GM12878 (cell line): ENCODE results near the gene LGALSL. TPM values are rescaled to one million over a fixed set of nuclear protein-coding genes. Genes with fewer than 3 reads are reported as not detected.

Experiments used
- ATAC-seq: fragments of 200-7000 bp; cut with Tn5 transposase; 3 replicates; pipeline ENCODE4 v1.9.1; 2020; ENCODE audit warnings: mild to moderate bottlenecking, moderate library complexity
- BruUV-seq: library from RNA; stranded (reverse); fragments of 400-500 nt; replicated peaks from 2 replicates; lab custom pipeline; 2021; lab: Mats Ljungman, UMichigan
- CTCF ChIA-PET: fragments of 300-600 bp; sonication (Branson Sonifier 250); formaldehyde crosslinking; extraction: SDS; loops from one replicate; lab custom pipeline; 2021; ENCODE audit warnings: inconsistent platforms; lab: Yijun Ruan, JAX
- POLR2A ChIA-PET: fragments of 350-600 bp; formaldehyde crosslinking; extraction: SDS; loops from one replicate; lab custom pipeline; 2021; ENCODE audit warnings: inconsistent platforms; lab: Charles Lee
- RAD21 ChIA-PET: fragments of 300-600 bp; sonication (Branson Sonifier 250); formaldehyde crosslinking; loops from one replicate; lab custom pipeline; 2023; ENCODE audit warnings: antibody characterized with exemption; ENCODE audit not compliant: unreplicated experiment; lab: Charles Lee
- SMC1A ChIA-PET: fragments of 300-600 bp; sonication (Branson Sonifier 250); formaldehyde crosslinking; loops from one replicate; lab custom pipeline; 2023; ENCODE audit not compliant: unreplicated experiment, uncharacterized antibody; lab: Charles Lee
- DNase-seq: peaks from one replicate; pipeline ENCODE4 v3.0.0-alpha.2; 2011; ENCODE audit warnings: low read depth, low spot score
- FAIRE-seq: peaks from 3 replicates; lab custom pipeline; 2011; peaks lifted over from hg19 to GRCh38; lab: Jason Lieb, UNC
- H2AFZ ChIP-seq: 2 replicates; pipeline ENCODE4 v1.6.0; 2011; ENCODE audit warnings: low read depth, low read length, control low read depth; ENCODE audit not compliant: control insufficient read depth
- H3K27ac ChIP-seq: 2 replicates; pipeline ENCODE4 v1.5.1; 2011; ENCODE audit warnings: control low read depth; ENCODE audit not compliant: control insufficient read depth, insufficient read depth
- H3K27me3 ChIP-seq, 2 experiments: replicated peaks in 1 of 2; 2 replicates each; pipeline versions ENCODE4 v1.6.0 to v1.6.1; 2011; ENCODE audit warnings: low read length in 1 of 2; ENCODE audit not compliant: control insufficient read depth in 2 of 2, insufficient read depth in 2 of 2
- H3K36me3 ChIP-seq, 2 experiments: 2 replicates each; pipeline ENCODE4 v1.5.1; 2011; ENCODE audit warnings: low read length in 1 of 2; ENCODE audit not compliant: control insufficient read depth in 2 of 2, insufficient read depth in 2 of 2
- H3K4me1 ChIP-seq: 2 replicates; pipeline ENCODE4 v1.6.1; 2011; ENCODE audit warnings: mild to moderate bottlenecking, low read length, moderate library complexity, mixed read lengths; ENCODE audit not compliant: control insufficient read depth, insufficient read depth
- H3K4me2 ChIP-seq: 2 replicates; pipeline ENCODE4 v1.6.0; 2011; ENCODE audit warnings: control low read depth; ENCODE audit not compliant: control insufficient read depth, insufficient read depth
- H3K4me3 ChIP-seq: fragments of 200-600 bp; sonication (generic); 2 replicates; pipeline ENCODE4 v1.5.1; 2016
- H3K79me2 ChIP-seq: 2 replicates; pipeline ENCODE4 v1.6.0; 2011; ENCODE audit warnings: low read length; ENCODE audit not compliant: control insufficient read depth, insufficient read depth
- H3K9ac ChIP-seq: 2 replicates; pipeline ENCODE4 v1.8.0; 2011; ENCODE audit warnings: low read length, control low read depth, mixed read lengths; ENCODE audit not compliant: control insufficient read depth, insufficient read depth
- H3K9me3 ChIP-seq: replicated peaks from 3 replicates; pipeline ENCODE4 v1.5.1; 2011; ENCODE audit warnings: mild to moderate bottlenecking, low read length; ENCODE audit not compliant: control insufficient read depth, insufficient read depth
- H4K20me1 ChIP-seq: 2 replicates; pipeline ENCODE4 v1.6.0; 2011; ENCODE audit not compliant: control insufficient read depth, insufficient read depth
- CHD4 ChIP-seq: fragments of 200-600 bp; sonication (generic); IDR thresholded peaks from 2 replicates; pipeline ENCODE4 v1.6.1; 2016; ENCODE audit warnings: mild to moderate bottlenecking
- DPF2 ChIP-seq: fragments of 450-650 bp; IDR thresholded peaks from 2 replicates; pipeline ENCODE4 v1.6.1; 2017; ENCODE audit warnings: mild to moderate bottlenecking
- FOXK2 ChIP-seq: fragments of 450-650 bp; IDR thresholded peaks from 2 replicates; pipeline ENCODE4 v1.6.1; 2017; ENCODE audit warnings: mild to moderate bottlenecking, moderate library complexity
- IKZF1 ChIP-seq: fragments of 450-650 bp; conservative IDR thresholded peaks from 2 replicates; pipeline ENCODE4 v1.6.1; 2017; ENCODE audit warnings: antibody characterized with exemption, mild to moderate bottlenecking
- KLF5 ChIP-seq: fragments of 450-650 bp; IDR thresholded peaks from 2 replicates; pipeline ENCODE4 v1.6.1; 2014; ENCODE audit warnings: mild to moderate bottlenecking; ENCODE audit not compliant: partially characterized antibody
- MTA2 ChIP-seq: fragments of 450-650 bp; IDR thresholded peaks from 2 replicates; pipeline ENCODE4 v1.6.1; 2016; ENCODE audit warnings: low read depth, mild to moderate bottlenecking, moderate library complexity
- NR2F1 ChIP-seq: fragments of 450-650 bp; conservative IDR thresholded peaks from 2 replicates; pipeline ENCODE4 v1.6.1; 2017; ENCODE audit warnings: mild to moderate bottlenecking
- SIN3A ChIP-seq: IDR thresholded peaks from 2 replicates; pipeline ENCODE4 v1.6.1; 2012; ENCODE audit warnings: low read depth, low read length, improper control_type of control experiment
- SMAD1 ChIP-seq: fragments of 450-650 bp; IDR thresholded peaks from 2 replicates; pipeline ENCODE4 v1.6.1; 2018; ENCODE audit warnings: mild to moderate bottlenecking, low read depth; ENCODE audit not compliant: partially characterized antibody
- SREBF2 ChIP-seq: IDR thresholded peaks from 2 replicates; pipeline ENCODE4 v1.6.1; 2012; ENCODE audit warnings: mild to moderate bottlenecking, low read length
- SRF ChIP-seq, 2 experiments: IDR thresholded peaks; 2 replicates each; pipeline ENCODE4 v1.6.1; 2011; ENCODE audit warnings: low read depth in 2 of 2, low read length in 2 of 2, mild to moderate bottlenecking in 1 of 2, moderate library complexity in 1 of 2
- STAT1 ChIP-seq: fragments of 450-650 bp; conservative IDR thresholded peaks from 2 replicates; pipeline ENCODE4 v1.6.1; 2014; ENCODE audit warnings: antibody characterized with exemption, mild to moderate bottlenecking
- SUPT20H ChIP-seq: IDR thresholded peaks from 2 replicates; pipeline ENCODE4 v1.6.1; 2011; ENCODE audit warnings: low read depth, mild to moderate bottlenecking, low read length, moderate library complexity, borderline replicate concordance; ENCODE audit not compliant: control insufficient read depth
- SUZ12 ChIP-seq: fragments of 200-600 bp; sonication (generic); IDR thresholded peaks from one replicate; pipeline ENCODE4 v1.6.1; 2018; ENCODE audit warnings: antibody characterized with exemption, mild to moderate bottlenecking; ENCODE audit not compliant: unreplicated experiment
- TARDBP ChIP-seq: IDR thresholded peaks from 2 replicates; pipeline ENCODE4 v1.6.1; 2016; ENCODE audit warnings: borderline replicate concordance
- WGBS: methylation state at CpG from one replicate; pipeline ENCODE4 v1.1.6; 2016; ENCODE audit warnings: low lambda C conversion rate; ENCODE audit not compliant: insufficient replicate concordance, insufficient coverage; ENCODE audit errors: missing lambda C conversion rate; 5-methylcytosine and 5-hydroxymethylcytosine counted together
- in situ Hi-C: fragments of 300-500 bp; cut with MboI; formaldehyde crosslinking; loops from 9 replicates; pipeline ENCODE4 v1.14.3; 2018; ENCODE audit warnings: mixed read lengths
- intact Hi-C: fragments of 100-400 bp; cut with micrococcal nuclease; formaldehyde crosslinking; loops from one replicate; pipeline ENCODE4 v1.14.2; 2022; ENCODE audit not compliant: unreplicated experiment
- polyA plus RNA-seq, 11 experiments: library from polyadenylated mRNA; depleted of rRNA in 4 of 11; unstranded in 6 of 11; stranded (reverse) in 5 of 11; fragments of >200 nt; fragmentation: Nextera tagmentation in 4 of 11; fragmentation: Illumina TruSeq in 1 of 11; extraction: Ambion mirVana in 4 of 11; extraction: Trizol in 1 of 11; gene quantifications; 1 replicate in 1 of 11; 2 replicates in 10 of 11; pipeline versions ENCODE4 v1.2.1 to v1.2.3, GENCODE V29; 2011 to 2016; ENCODE audit warnings: inconsistent platforms in 2 of 11, missing spikeins in 2 of 11, low read depth in 1 of 11
- total RNA-seq, 4 experiments: library from RNA; depleted of rRNA in 3 of 4; stranded (reverse); fragments of >200 nt in 3 of 4; fragmentation: Illumina TruSeq in 1 of 4; extraction: Trizol in 1 of 4; gene quantifications; 2 replicates each; pipeline versions ENCODE4 v1.2.1 to v1.2.3, GENCODE V29; 2013 to 2021
- TF ChIP-seq, protein P1 (sequence below): fragments of 450-650 bp; IDR thresholded peaks from 2 replicates; pipeline ENCODE4 v1.6.1; 2017; ENCODE audit warnings: borderline replicate concordance
- TF ChIP-seq, protein P2 (sequence below): fragments of 450-650 bp; IDR thresholded peaks from 2 replicates; pipeline ENCODE4 v1.6.1; 2017; ENCODE audit warnings: mild to moderate bottlenecking, moderate library complexity

The LGALSL gene
- total and polyA plus RNA-seq, 10 of the 15 experiments (the other 5 are each of a cell fraction or from before 2014, with no cell fraction given), result 3.3 to 9.1 (median 4.9) TPM

DNA sequence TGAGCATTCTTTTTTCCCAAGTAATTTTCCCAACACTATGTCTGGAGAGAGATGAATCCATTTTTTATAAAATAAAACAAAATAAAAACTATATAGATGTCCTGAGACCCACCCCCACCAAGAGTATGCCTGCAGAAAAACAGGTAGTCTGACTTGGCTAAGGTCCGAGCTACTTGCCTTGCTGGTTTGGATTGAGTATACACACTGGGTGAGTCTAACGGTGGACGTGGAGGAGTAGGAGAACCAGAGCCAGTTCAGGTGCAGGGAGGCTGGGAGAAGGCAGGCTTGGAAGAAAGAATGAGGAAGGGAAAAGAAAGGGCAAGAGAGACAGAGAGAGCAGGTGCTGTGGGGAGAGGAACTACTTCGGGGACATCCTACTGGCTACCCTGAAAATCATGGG, 48.9 kb downstream of the LGALSL start:
- SMC1A ChIA-PET, result interaction anchor here (1.3 to 1.4 kb wide), 2 partner anchors 92 to 115 kb away, joined by 3 read pairs; no protein-coding TSS in a partner anchor
- H3K9me3 ChIP-seq, result no peaks in the 10 kb centered on the region
- no peaks in the 10 kb centered on the region for H3K79me2 ChIP-seq
- H3K9ac ChIP-seq, result no peak overlapping the region
- RAD21 ChIA-PET, result no interaction called here
- no peak for ATAC-seq
- H3K27ac ChIP-seq, result no peak overlapping the region
- H3K4me3 ChIP-seq, result no peak overlapping the region
- H3K4me1 ChIP-seq, result no peaks in the 10 kb centered on the region
- peaks cover 0 to 3% of the 10 kb centered on the region in 2 experiments for H3K27me3 ChIP-seq
- in situ Hi-C loops, result no loop called here
- intact Hi-C loops, result no loop called here
- no peaks in the 10 kb centered on the region for H4K20me1 ChIP-seq
- no peak for DNase-seq
- no peak overlapping the region for H2AFZ ChIP-seq
- H3K4me2 ChIP-seq, result no peak overlapping the region
- POLR2A ChIA-PET, result no interaction called here
- TF ChIP-seq, protein P1, sequence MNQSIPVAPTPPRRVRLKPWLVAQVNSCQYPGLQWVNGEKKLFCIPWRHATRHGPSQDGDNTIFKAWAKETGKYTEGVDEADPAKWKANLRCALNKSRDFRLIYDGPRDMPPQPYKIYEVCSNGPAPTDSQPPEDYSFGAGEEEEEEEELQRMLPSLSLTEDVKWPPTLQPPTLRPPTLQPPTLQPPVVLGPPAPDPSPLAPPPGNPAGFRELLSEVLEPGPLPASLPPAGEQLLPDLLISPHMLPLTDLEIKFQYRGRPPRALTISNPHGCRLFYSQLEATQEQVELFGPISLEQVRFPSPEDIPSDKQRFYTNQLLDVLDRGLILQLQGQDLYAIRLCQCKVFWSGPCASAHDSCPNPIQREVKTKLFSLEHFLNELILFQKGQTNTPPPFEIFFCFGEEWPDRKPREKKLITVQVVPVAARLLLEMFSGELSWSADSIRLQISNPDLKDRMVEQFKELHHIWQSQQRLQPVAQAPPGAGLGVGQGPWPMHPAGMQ, result no peak
- no peak for TF ChIP-seq STAT1
- no peak for TF ChIP-seq SRF (IDR thresholded peaks at IDR 0.05; ENCODE audit: low read depth in 2 of 2, low read length in 2 of 2)
- TF ChIP-seq KLF5, result no peak
- no peak for TF ChIP-seq SREBF2
- no peak for TF ChIP-seq FOXK2
- no peak for TF ChIP-seq SMAD1
- TF ChIP-seq TARDBP, result no peak
- TF ChIP-seq, protein P2, sequence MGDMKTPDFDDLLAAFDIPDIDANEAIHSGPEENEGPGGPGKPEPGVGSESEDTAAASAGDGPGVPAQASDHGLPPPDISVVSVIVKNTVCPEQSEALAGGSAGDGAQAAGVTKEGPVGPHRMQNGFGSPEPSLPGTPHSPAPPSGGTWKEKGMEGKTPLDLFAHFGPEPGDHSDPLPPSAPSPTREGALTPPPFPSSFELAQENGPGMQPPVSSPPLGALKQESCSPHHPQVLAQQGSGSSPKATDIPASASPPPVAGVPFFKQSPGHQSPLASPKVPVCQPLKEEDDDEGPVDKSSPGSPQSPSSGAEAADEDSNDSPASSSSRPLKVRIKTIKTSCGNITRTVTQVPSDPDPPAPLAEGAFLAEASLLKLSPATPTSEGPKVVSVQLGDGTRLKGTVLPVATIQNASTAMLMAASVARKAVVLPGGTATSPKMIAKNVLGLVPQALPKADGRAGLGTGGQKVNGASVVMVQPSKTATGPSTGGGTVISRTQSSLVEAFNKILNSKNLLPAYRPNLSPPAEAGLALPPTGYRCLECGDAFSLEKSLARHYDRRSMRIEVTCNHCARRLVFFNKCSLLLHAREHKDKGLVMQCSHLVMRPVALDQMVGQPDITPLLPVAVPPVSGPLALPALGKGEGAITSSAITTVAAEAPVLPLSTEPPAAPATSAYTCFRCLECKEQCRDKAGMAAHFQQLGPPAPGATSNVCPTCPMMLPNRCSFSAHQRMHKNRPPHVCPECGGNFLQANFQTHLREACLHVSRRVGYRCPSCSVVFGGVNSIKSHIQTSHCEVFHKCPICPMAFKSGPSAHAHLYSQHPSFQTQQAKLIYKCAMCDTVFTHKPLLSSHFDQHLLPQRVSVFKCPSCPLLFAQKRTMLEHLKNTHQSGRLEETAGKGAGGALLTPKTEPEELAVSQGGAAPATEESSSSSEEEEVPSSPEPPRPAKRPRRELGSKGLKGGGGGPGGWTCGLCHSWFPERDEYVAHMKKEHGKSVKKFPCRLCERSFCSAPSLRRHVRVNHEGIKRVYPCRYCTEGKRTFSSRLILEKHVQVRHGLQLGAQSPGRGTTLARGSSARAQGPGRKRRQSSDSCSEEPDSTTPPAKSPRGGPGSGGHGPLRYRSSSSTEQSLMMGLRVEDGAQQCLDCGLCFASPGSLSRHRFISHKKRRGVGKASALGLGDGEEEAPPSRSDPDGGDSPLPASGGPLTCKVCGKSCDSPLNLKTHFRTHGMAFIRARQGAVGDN, result no peak
- TF ChIP-seq MTA2, result no peak
- TF ChIP-seq SIN3A, result no peak
- TF ChIP-seq SUPT20H, result no peak
- TF ChIP-seq SUZ12, result no peak
- TF ChIP-seq DPF2, result no peak
- no peak for TF ChIP-seq CHD4
- no peak for TF ChIP-seq NR2F1
- no peak for TF ChIP-seq IKZF1
- TF ChIP-seq, all 136 proteins: peak for 0
- BruUV-seq, result no TSS peak
- CTCF ChIA-PET, result interaction anchor here (1.4 to 1.5 kb wide), 2 partner anchors 15 to 173 kb away, joined by 3 to 4 read pairs; no protein-coding TSS in a partner anchor
- no peak for FAIRE-seq
- WGBS, result 37% methylated on average over 4 of the region's 4 CpGs
- no peaks in the 10 kb centered on the region for H3K36me3 ChIP-seq
